Muscle of back (tissue), 11 donors: Measurements from ENCODE around the gene EML4. TPM values are rescaled to one million over a fixed set of nuclear protein-coding genes. Genes with fewer than 3 reads are reported as not detected.
A peak's percentile ranks its signal among the peaks of the same experiment; 100 is the strongest.

Experiments used
- DNase-seq, 3 donors: peaks; one replicate each; pipeline versions ENCODE4 v3.0.0 to v3.0.0-alpha.2; 2013
- polyA plus RNA-seq, 10 donors: library from polyadenylated mRNA; unstranded; fragments of 120-200 nt; gene quantifications; one replicate each; pipeline ENCODE4 v1.2.1, GENCODE V29; 2013; ENCODE audit not compliant: insufficient read length in 10 of 10

EML4 gene
- polyA plus RNA-seq, 10 donors = 25.6 to 47.6 (median 37.2) TPM

- no peak for DNase-seq
Observed at GRCh38 chr2:42194428-42194827, 25.3 kb downstream of the EML4 start.

GRCh38 chr2:42195559-42195958 is 26.4 kb downstream of the EML4 start:
- no peak for DNase-seq

- DNase-seq = no peak
Observed at GRCh38 chr2:42196070-42196402, 26.9 kb downstream of the EML4 start.

GRCh38 chr2:42196403-42197267 is 27.5 kb downstream of the EML4 start:
- peak; percentile 20 to 44 (median 40) for DNase-seq

- DNase-seq = no peak
Observed at GRCh38 chr2:42197792-42198191, 28.6 kb downstream of the EML4 start.

GRCh38 chr2:42198466-42198865 is 29.3 kb downstream of the EML4 start:
- DNase-seq = no peak

GRCh38 chr2:42199002-42199401 is 29.8 kb downstream of the EML4 start:
- DNase-seq = no peak

- no peak for DNase-seq
Observed at GRCh38 chr2:42199626-42200025, 30.5 kb downstream of the EML4 start.

GRCh38 chr2:42200926-42201855 is 32.0 kb downstream of the EML4 start:
- no peak for DNase-seq

- no peak for DNase-seq
Observed at GRCh38 chr2:42202634-42203008, 33.5 kb downstream of the EML4 start.

- DNase-seq = no peak
Observed at GRCh38 chr2:42203792-42204191, 34.6 kb downstream of the EML4 start.

- no peak for DNase-seq
Observed at GRCh38 chr2:42205337-42205736, 36.2 kb downstream of the EML4 start.

GRCh38 chr2:42207826-42208225 is 38.7 kb downstream of the EML4 start:
- DNase-seq = no peak

GRCh38 chr2:42210203-42210602 is 41.0 kb downstream of the EML4 start:
- no peak for DNase-seq

GRCh38 chr2:42211291-42211690 is 42.1 kb downstream of the EML4 start:
- DNase-seq = no peak

- no peak for DNase-seq
Observed at GRCh38 chr2:42214669-42215068, 45.5 kb downstream of the EML4 start.

GRCh38 chr2:42216694-42217093 is 47.5 kb downstream of the EML4 start:
- no peak for DNase-seq

GRCh38 chr2:42217307-42217706 is 48.2 kb downstream of the EML4 start:
- DNase-seq = no peak

GRCh38 chr2:42217914-42218313 is 48.8 kb downstream of the EML4 start:
- no peak for DNase-seq

- no peak for DNase-seq
Observed at GRCh38 chr2:42218712-42219111, 49.6 kb downstream of the EML4 start.

- no peak for DNase-seq
Observed at GRCh38 chr2:42219160-42219559, 50.0 kb downstream of the EML4 start.

- DNase-seq = no peak
Observed at GRCh38 chr2:42220566-42220965, 51.4 kb downstream of the EML4 start.
